HG03196 (cell line): ENCODE results near the gene MVB12B.

ENCODE experiments used
- ATAC-seq: cut with Tn5 transposase; IDR thresholded peaks from one replicate; pipeline ENCODE4 v1.9.1; 2021; ENCODE audit not compliant: unreplicated experiment

Gene MVB12B

GRCh38 chr9:126357074-126357473 is 30.4 kb downstream of the MVB12B start:
- ATAC-seq = no peak

GRCh38 chr9:126360073-126360472 is 33.4 kb downstream of the MVB12B start:
- no peak for ATAC-seq

- ATAC-seq = no peak
Measured at GRCh38 chr9:126361810-126362238, 35.2 kb downstream of the MVB12B start.

GRCh38 chr9:126363250-126363649 is 36.6 kb downstream of the MVB12B start:
- no peak for ATAC-seq

GRCh38 chr9:126363847-126364671 is 37.4 kb downstream of the MVB12B start:
- no peak for ATAC-seq

GRCh38 chr9:126365780-126366179 is 39.2 kb downstream of the MVB12B start:
- no peak for ATAC-seq

- no peak for ATAC-seq
Measured at GRCh38 chr9:126366366-126367011, 39.9 kb downstream of the MVB12B start.

GRCh38 chr9:126367139-126367538 is 40.5 kb downstream of the MVB12B start:
- ATAC-seq = no peak

- no peak for ATAC-seq
Measured at GRCh38 chr9:126367616-126368015, 41.0 kb downstream of the MVB12B start.

GRCh38 chr9:126368020-126368419 is 41.4 kb downstream of the MVB12B start:
- ATAC-seq = no peak

- ATAC-seq = no peak
Measured at GRCh38 chr9:126371007-126371870, 44.6 kb downstream of the MVB12B start.

- no peak for ATAC-seq
Measured at GRCh38 chr9:126372716-126373115, 46.1 kb downstream of the MVB12B start.

GRCh38 chr9:126373241-126373640 is 46.6 kb downstream of the MVB12B start:
- ATAC-seq = no peak

- no peak for ATAC-seq
Measured at GRCh38 chr9:126374366-126374781, 47.7 kb downstream of the MVB12B start.

- no peak for ATAC-seq
Measured at GRCh38 chr9:126375386-126375785, 48.8 kb downstream of the MVB12B start.

GRCh38 chr9:126376311-126377175 is 49.9 kb downstream of the MVB12B start:
- no peak for ATAC-seq

- ATAC-seq = no peak
Measured at GRCh38 chr9:126377176-126377509, 50.5 kb downstream of the MVB12B start.

GRCh38 chr9:126377536-126377935 is 50.9 kb downstream of the MVB12B start:
- ATAC-seq = no peak

- ATAC-seq = no peak
Measured at GRCh38 chr9:126378761-126379160, 52.1 kb downstream of the MVB12B start.

GRCh38 chr9:126379661-126380360 is 53.2 kb downstream of the MVB12B start:
- ATAC-seq = no peak
